HG03558 (cell line): Measurements from ENCODE around the gene NT5C3B.

ENCODE experiments used
- ATAC-seq: cut with Tn5 transposase; IDR thresholded peaks from one replicate; pipeline ENCODE4 v1.9.1; 2021; ENCODE audit warnings: moderate number of reproducible peaks; ENCODE audit not compliant: unreplicated experiment; ENCODE audit errors: extremely low read depth

Gene NT5C3B

DNA sequence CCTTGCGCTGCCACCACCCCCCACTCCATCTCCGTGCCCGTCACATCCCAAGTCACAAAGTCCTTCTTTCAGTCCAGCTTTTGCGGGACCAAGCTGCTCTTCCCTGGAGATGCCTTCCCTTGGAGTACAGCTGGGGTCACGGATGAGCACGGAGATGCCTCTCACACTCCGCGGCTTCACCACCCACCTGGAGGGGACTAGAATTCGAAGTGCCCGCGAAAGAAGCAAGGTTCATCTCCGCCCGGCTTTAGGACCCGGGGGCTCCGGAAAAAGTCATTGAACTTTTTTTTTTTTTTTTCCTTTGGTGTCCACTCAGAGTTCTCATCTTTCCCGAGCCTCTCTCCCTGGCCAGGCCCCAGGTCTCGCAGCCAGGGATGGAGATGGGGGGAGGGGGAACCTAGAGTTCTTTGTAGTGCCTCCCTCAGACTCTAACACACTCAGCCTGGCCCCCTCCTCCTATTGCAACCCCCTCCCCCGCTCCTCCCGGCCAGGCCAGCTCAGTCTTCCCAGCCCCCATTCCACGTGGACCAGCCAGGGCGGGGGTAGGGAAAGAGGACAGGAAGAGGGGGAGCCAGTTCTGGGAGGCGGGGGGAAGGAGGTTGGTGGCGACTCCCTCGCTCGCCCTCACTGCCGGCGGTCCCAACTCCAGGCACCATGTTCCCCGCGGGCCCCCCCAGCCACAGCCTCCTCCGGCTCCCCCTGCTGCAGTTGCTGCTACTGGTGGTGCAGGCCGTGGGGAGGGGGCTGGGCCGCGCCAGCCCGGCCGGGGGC lies 23.5 kb downstream of the NT5C3B start, which contains the start of gene FKBP10:
FKBP10 (plus strand) TSS at position 624 of the 771 bp plus-strand sequence; CDS start at position 655, 31 bp downstream.
- no peak for ATAC-seq

DNA sequence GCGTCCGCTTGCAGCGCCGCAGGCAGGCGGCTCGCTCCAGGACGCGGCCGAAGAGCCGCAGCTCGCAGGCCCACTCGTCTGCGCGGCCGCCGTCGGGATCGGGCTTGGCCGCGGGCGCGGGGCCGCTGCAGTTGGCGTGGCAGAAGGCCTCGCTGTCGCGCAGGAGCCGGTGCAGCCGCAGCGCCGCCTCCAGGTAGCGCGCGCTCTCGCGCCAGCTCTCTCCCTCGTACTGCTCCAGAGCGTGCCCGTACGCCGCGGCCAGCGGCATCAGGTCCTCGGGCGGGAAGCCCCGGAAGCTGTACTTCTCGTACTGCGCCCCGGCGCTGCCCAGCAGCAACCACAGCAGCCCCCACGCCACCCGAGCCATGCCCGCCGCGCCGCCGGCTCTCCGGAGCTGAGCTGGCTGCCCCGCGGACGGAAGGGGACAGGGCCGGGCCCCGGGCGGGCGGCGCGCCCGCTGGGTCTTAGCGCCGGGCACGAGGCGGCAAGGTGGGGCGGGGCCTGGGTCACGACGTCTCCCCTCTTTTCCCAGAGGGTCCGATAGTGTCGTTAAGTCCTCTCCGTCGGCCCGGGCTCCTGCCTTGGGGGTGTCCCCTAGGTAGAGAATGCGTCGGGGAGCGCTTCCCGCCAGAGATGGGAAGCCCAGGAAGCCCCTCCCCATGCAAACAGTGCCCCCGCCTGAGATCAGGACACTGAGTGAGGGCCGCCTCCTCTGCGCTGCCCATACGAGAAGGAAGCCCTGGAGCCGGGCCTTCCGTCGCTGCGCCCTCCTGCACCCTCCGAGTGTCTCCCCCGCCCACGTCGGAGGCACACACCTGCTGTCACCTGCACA lies 24.3 kb downstream of the NT5C3B start, which contains the start of gene P3H4:
P3H4 (minus strand) TSS at position 401 of the 832 bp plus-strand sequence; CDS start at position 367, 34 bp downstream.
- no peak for ATAC-seq

DNA sequence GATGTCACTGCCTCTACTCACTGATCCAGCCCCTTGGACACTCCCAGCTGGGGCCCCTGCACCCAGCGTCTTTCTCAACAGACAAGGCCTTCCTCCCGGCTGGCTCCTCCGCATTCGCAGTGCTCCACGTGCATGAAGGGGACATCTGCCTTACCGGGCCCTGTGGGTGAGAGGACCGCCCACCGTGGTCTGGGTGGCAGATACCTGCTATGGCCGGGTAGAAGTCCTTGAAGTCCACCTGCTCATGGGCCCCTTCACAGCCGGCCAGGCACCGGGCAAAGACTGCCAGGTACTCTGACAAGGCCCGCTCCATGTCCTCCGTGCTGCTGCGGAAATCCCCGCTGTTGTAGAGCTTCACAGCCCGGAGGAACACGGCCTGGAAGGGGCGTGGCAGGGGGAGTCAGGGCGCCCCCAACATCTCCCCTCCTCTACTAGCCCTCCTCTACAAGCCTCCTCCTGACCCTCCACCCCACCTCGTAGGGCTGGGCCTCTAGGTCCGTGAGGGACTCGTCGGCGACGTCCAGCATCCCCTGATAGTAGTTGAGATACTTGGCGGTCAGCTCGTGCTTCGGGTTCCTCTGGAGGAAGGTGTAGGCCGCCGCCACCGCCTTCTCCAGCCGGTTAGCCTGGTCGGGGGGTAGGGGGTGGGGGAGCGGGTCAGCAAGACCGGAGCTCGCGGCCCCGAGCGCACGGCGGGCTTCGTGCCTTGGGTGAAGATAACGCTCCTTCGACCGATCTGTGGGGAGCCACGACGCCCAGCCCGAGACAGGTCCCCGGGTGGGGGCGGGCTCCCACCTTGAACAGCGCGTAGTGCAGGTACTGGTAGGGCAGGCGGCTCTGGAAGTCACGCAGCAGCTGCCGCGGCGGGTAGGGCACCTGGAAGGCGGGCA lies 25.1 kb downstream of the NT5C3B start:
- ATAC-seq = no peak

DNA sequence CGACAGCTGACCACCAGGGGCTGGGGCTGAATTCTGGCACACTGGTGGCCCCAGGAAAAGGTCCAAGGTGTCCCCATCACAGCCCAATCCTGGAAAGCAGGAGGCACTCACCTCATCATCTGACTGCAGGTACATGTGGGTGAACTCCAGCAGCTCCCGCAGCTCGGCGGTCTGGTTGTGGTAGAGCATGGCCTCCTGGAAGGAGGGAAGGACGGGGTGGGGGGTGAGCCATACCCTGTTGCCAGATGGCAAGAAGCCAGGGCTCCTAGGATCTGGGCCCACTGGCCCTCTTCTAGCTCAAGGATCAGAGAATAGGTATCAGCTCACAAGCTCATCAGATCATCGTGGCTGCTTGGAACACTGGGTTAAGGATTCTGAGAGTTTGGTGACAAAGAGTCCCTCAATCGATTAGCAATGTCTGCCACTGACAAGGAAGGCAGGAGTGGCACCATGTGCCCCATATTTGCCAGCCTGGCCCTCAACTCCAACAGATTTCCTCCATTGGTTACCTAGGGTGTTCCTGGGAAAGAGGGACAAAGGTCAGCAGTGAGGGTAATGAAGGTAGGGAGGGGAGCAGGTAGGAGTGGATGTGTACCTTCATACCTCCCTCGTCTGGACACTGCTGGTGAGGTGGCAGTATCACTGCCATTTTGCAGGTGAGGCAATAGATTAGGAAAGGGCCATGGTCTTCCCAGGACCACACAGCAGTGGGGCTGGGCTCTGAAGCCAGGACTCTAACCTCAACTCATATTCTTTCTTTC lies 29.2 kb downstream of the NT5C3B start:
- no peak for ATAC-seq

DNA sequence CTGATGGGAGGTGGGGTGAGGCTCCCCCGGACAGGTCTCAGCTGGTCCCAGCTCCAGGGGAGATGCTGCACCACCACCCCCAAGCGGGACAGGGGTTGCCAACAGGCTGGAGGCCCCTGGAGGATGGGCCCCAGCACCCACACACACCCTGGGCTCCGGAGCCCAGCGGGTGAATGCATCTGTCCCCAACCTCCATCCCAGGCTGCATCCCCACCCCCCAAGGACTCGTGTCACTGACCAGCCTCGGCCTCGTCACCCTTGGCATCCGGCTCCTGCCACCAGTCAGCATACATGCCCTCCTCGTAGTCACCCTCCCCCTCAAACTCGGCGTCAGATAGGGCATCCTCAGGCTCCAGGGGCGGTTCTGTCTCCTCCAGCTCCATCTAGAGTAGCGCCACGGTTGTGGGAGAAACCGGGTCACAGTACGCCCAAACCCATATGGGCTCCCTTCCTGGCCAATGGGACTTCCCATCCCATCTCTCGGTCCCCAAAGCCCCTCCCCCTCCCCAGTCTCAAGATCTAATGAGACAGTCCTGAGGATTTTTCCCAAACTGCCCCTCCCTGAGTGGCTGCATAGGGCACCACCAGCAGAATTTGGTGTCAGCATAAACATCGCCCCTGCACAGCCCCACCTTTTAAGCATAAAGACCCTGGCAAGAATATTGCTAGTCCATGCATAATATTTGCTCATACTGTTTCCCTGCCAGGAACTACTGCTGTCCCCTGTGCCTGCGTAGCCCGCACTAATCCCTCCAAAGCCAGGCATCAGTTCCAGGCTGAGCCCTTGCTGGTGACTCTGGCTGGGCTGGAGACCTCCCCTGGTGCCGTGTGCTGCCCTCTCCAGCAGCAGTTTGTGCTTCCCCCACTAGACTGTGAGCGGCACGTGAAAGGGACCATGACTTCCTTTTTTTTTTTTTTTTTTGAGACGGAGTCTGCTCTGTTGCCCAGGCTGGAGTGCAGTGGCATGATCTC lies 32.7 kb downstream of the NT5C3B start:
- no peak for ATAC-seq

DNA sequence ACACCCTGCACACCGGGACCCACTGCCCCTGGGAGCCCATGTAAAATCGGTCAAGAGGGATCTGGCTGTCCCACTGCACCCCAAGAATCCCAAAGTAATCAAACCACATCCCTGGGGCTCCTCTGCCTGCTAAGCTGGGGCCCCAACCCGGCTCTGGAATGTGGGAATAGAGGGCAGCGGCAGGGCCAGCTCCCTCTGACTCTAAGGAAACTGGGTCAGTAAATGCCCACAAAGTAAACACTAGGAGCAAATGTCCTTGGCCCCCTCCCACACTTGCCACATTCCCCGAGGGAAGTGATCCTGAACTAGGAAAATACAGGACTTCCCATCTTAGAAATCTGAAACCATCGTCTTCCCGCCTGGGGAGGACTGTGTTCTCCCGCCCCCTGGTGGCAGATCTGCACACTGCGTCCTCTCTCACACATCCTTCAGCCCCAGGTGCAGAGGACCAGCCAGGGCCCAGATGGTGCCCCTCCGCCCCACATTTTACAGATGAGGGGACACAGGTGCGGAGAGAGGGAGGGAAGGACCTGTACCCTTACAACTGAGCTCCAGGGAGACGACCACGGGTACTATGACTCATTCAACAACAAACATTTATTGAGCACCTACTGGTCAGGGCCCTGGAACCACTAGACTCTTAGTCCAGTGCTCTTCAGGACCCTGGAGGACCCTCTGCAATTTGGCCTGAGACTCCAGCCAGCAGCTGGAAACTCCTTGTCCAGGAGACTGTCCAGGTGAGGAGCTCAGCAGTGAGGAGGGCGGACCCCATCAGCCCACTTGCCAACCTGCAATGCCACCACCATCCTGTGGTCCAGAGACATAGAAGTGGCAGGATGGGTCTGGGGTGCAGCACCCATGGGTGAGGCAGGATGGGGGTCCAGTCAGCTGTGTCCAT lies 34.4 kb downstream of the NT5C3B start:
- ATAC-seq = no peak

DNA sequence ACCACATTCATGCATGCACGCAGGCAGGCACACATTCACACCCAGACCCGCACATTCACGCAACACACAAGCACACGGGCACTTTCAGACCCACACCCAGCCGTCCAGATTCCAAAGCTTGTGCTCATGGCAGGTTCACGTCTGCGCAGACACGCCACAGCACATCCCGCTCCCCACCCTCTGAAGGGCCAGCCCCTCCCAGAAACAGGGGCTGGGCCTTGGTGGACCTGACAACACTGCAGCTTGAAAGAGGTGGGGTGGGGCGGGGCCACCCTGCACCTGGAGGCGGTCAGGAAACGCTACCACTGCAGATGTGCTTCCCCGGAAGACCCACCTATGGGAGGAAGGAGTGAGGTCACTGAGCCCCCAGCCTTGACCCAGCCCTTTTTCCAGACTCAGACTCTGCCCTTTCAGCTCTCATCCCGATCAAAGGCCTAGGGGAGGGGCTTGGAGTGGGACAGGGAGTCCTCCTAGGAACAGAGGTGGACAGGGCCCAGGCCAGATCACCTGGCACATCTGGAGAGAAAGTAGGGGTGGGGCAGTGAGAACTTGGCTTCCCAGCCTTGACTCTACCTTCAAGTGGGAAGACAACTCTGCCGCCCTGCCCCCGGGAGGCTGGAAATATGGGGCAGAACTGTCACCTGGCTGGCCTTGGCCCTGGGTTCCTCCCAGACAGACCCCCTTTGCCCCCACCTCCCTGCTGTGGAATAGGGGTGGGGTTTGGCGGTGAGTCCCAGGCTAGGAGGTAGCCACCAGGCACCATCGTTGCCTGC lies 35.2 kb downstream of the NT5C3B start:
- ATAC-seq = no peak

DNA sequence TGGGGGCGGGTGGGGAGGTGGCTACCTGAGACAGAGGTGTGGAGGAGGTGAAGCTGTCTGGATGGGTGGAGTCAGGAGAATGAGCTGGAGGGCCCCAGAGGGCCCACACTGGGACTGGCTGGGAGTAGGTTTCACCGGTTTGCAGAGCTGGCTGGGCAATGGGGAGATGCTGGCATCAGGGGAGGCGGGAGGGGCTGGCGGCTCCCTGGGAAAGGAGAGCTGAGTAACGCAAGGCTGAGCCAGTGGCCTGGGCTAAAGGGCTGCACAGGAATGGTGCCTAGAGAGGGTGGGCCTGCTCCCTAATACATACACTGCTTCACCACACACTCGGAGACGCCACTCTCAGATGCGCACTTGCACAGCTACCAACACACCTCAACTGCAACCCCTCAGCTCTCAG lies 36.7 kb downstream of the NT5C3B start:
- no peak for ATAC-seq

DNA sequence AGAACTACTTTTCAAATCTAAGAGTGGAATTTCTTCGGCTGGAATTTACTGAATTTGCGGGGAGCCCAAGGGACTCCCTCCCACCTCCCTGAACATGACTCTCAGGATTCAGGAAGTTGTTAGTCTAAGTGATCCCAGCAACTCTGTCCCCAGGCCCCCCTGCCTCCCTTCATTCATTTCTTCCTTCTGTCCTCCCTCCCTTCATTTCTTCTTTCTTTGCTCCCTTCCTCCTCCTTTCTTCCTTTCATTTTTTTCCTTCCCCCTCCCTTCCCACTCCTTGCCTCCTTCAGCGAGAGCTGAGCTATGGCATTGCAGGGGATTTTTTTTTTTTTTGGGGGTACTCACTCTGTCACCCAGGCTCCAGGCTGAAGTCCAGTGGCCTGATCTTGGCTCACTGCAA lies 38.7 kb downstream of the NT5C3B start:
- ATAC-seq = no peak

DNA sequence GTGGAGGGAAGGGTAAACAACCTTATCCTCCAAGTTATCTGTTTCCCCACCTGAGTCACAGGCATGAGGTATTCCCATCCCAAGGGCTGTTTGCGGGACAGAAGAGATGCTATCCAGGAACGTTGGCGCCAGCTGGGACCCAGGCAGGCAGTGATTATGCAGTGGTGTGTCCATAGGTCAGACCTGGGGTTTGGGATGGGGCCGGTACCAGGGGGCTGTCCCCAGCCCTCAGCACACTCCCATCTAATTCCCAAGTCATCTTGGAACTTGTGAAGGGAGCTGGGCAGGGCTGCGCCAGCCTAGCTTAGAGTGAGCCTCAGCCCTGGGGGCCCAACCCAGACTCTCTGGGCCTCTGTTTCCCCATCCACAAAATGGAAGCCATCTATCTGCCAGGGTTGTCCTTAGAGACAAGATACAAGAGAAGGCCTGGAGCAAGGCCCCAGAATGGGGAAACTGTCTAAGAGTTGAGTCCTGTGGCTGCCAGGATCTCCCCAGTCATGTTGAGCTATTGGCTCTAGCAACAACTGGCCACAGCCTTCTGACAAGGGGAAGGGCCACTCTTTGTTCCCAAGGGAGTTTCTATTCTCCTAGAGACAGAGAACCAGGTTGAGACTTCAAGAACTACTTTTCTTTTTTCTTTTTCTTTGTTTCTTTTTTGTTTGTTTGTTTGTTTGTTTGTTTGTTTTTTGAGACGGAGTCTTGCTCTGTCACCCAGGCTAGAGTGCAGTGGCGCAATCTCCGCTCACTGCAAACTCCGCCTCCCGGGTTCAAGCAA lies 39.7 kb downstream of the NT5C3B start:
- ATAC-seq = no peak

DNA sequence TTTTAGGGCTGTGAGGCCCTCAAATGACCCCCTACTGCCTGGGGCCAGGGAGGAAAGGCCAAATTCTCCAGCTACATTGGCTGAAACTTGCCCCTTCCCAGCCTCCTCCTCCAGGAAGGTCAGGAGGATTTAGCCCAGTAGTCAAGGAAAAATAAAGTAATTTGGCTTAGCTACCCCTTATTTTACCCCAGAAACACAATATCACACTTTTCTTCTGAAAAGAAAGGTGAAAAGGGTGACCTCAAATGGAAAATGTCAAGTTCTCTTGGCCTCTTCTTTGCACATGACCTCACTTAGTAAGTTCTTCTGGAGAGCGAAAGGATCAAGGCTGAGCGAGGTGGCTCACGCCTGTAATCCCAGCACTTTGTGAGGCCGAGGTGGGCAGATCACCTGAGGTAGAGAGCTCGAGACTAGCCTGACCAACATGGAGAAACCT lies 41.5 kb downstream of the NT5C3B start:
- ATAC-seq = no peak

DNA sequence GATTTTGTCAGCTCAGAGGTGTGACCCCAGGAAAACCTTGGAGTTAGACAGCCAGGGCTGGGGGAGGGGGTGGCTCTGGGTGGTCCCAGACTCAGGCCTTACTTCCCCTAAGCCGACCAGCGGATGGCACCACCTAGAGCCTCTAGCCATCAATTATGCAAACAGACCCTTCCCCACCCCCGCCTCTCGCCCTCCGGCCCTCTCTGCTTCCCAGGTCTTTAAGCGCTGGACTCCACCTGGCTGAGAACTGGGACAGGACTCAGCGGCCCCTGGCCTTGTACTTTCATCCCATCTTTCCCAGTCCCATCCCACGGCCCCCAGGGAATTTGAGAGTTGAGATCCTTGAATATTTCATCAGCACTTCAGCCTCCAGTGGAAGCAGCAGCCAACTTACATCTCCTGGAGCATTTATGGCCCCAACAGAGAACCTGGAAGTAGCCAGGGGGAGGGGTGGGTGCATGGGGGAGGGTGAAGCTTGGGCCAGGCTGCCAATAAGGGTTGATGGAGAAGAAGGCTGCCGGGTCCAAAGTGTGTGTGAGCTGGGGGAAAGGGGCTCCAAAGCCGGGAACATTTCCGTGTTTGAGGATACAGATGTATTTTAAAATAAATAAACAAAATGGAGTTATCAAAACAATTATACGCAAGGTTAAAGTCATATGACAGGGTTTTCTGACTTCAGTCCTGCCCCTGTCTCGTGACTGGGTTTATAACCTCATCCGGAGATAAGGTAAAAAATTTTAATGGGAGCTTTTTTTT lies 42.1 kb downstream of the NT5C3B start:
- ATAC-seq = no peak

DNA sequence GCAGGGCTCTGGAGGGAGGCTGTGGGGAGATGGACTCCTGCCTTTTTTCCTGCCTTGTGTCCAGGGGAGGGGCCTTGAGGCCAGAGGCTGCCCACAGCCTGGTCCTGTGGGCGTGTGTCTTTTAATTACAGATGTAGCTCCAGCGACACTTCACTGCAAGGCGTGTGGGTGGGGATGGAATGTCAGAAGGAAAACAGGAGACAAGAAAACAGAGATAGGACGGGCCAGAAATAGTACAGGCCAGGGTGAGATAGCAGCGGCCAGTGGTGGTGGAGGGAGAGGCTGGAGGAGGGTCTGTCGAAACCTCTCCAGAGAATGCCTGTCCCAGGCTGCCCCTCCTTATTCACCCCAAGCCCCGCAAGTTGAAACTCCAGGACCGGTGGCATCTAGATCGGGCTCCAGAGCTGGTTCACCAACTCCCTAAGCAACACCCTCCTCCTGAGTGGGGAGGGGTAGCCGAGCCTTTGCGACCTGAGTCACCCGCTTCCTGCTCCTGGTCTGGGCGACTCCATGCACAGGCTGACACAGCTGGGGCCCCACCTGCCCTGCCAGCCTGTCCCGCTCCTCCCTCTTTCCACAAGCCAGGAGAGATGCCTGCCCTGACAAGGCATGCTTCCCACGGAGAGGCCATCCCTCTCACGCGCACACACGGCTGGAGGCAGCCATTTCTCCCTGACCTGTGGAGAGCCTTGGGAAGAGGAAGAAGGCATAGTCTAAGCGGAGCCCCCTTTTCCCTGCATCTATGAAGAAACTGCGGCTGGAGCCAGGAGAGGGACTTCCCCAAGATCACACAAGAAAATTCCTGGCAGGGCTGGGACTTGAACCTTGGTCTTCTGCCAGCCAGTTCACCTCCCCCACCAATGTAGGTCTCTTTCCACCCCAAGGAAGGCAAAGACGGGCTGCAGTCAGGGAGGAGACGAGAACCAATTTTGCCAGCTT lies 42.9 kb downstream of the NT5C3B start:
- no peak for ATAC-seq

DNA sequence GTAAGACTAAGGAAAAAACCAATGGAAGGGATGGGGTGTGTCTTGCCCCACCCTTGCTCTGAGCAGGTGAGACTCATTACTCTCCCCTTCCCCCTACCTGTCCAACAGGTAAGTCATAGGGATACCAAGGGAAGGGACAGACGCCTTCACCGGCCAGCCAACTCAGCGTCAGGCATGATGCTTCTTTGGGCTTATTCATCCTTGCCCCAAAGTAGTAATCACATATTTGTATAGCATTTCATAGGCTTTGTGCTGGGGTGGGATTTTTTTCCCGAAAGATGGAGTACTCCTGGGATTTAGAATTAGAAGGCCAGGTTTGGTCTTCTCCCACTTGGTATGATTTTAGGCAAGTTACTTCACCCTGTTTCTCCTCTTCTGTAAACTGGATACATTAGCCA lies 49.0 kb downstream of the NT5C3B start:
- no peak for ATAC-seq
